CD14-positive monocyte (primary cell): ENCODE data around the gene MRPL36. TPM values are rescaled to one million over a fixed set of nuclear protein-coding genes. Genes with fewer than 3 reads are reported as not detected.

ENCODE experiments used
- DNase-seq, 3 donors: peaks; one replicate each; pipeline ENCODE4 v3.0.0-alpha.2; 2011 to 2022
- H2AFZ ChIP-seq: 2 replicates; pipeline ENCODE4 v1.6.0; 2012; ENCODE audit warnings: mild to moderate bottlenecking, low read depth, low read length, inconsistent platforms; ENCODE audit not compliant: insufficient read depth, poor library complexity, severe bottlenecking
- H3K27ac ChIP-seq, 2 donors: 1 replicate in 1 of 2; 2 replicates in 1 of 2; pipeline ENCODE4 v1.5.1; 2012 to 2013; ENCODE audit warnings: low read length in 2 of 2, control low read depth in 1 of 2, inconsistent platforms in 1 of 2, low read depth in 1 of 2, mild to moderate bottlenecking in 1 of 2
- H3K27me3 ChIP-seq, 2 donors: one replicate each; pipeline versions ENCODE4 v1.6.0 to v1.6.1; 2011 to 2013; ENCODE audit warnings: low read length in 2 of 2; ENCODE audit not compliant: control insufficient read depth in 2 of 2, insufficient read depth in 2 of 2
- H3K36me3 ChIP-seq, 2 donors: replicated peaks in 1 of 2; 1 replicate in 1 of 2; 2 replicates in 1 of 2; pipeline versions ENCODE4 v1.5.1 to v1.6.1; 2012 to 2013; ENCODE audit warnings: low read length in 2 of 2, control low read depth in 1 of 2, inconsistent platforms in 1 of 2, mild to moderate bottlenecking in 1 of 2; ENCODE audit not compliant: insufficient read depth in 2 of 2, control insufficient read depth in 1 of 2
- H3K4me1 ChIP-seq, 2 donors: 1 replicate in 1 of 2; 2 replicates in 1 of 2; pipeline versions ENCODE4 v1.5.1 to v1.6.1; 2012 to 2013; ENCODE audit warnings: low read length in 2 of 2, control low read depth in 1 of 2, inconsistent platforms in 1 of 2, mild to moderate bottlenecking in 1 of 2, moderate library complexity in 1 of 2; ENCODE audit not compliant: insufficient read depth in 2 of 2, control insufficient read depth in 1 of 2
- H3K4me2 ChIP-seq: replicated peaks from 2 replicates; pipeline ENCODE3; 2012; ENCODE audit warnings: low read length, moderate library complexity, mild to moderate bottlenecking; ENCODE audit not compliant: poor library complexity, severe bottlenecking; ENCODE audit errors: extremely low read depth
- H3K4me3 ChIP-seq, 3 experiments: fragments of 200-600 bp in 1 of 3; sonication (generic) in 1 of 3; replicated peaks in 1 of 3; 1 replicate in 2 of 3; 2 replicates in 1 of 3; pipeline ENCODE4 v1.5.1; 2011 to 2013; ENCODE audit warnings: low read length in 3 of 3, mild to moderate bottlenecking in 3 of 3, control low read depth in 2 of 3, low read depth in 2 of 3, inconsistent platforms in 1 of 3, moderate library complexity in 1 of 3
- H3K79me2 ChIP-seq: 2 replicates; pipeline ENCODE4 v1.6.0; 2012; ENCODE audit warnings: mild to moderate bottlenecking, control low read depth, inconsistent platforms, low read length, moderate library complexity; ENCODE audit not compliant: insufficient read depth
- H3K9ac ChIP-seq: 2 replicates; pipeline ENCODE4 v1.6.0; 2017; ENCODE audit warnings: low read length, mild to moderate bottlenecking; ENCODE audit not compliant: insufficient read depth, poor library complexity, severe bottlenecking
- H3K9me3 ChIP-seq, 2 donors: replicated peaks in 1 of 2; 1 replicate in 1 of 2; 2 replicates in 1 of 2; pipeline versions ENCODE4 v1.5.1 to v1.6.1; 2012 to 2013; ENCODE audit warnings: low read length in 2 of 2, control low read depth in 1 of 2; ENCODE audit not compliant: control insufficient read depth in 1 of 2, insufficient read depth in 1 of 2
- H4K20me1 ChIP-seq: 2 replicates; pipeline ENCODE4 v1.6.0; 2012; ENCODE audit warnings: mild to moderate bottlenecking, low read length, control low read depth, moderate library complexity; ENCODE audit not compliant: insufficient read depth
- H3K27ac Mint-ChIP-seq, 7 donors: one replicate each; pipeline ENCODE4 v1.8.0; 2020; ENCODE audit warnings: mild to moderate bottlenecking in 7 of 7, mixed read lengths in 7 of 7, moderate library complexity in 6 of 7, inconsistent platforms in 2 of 7
- H3K27me3 Mint-ChIP-seq, 3 donors: one replicate each; pipeline ENCODE4 v1.8.0; 2021 to 2022; ENCODE audit warnings: low read depth in 3 of 3, mild to moderate bottlenecking in 3 of 3, mixed read lengths in 3 of 3, moderate library complexity in 3 of 3, inconsistent platforms in 1 of 3
- H3K36me3 Mint-ChIP-seq, 2 donors: one replicate each; pipeline ENCODE4 v1.8.0; 2020; ENCODE audit warnings: mixed read lengths in 2 of 2, inconsistent platforms in 1 of 2, mild to moderate bottlenecking in 1 of 2
- H3K4me1 Mint-ChIP-seq: one replicate; pipeline ENCODE4 v1.8.0; 2020; ENCODE audit warnings: mild to moderate bottlenecking, mixed read lengths
- H3K4me3 Mint-ChIP-seq, 2 donors: one replicate each; pipeline ENCODE4 v1.8.0; 2020; ENCODE audit warnings: mild to moderate bottlenecking in 2 of 2, mixed read lengths in 2 of 2, moderate library complexity in 1 of 2
- H3K9me3 Mint-ChIP-seq, 7 donors: one replicate each; pipeline ENCODE4 v1.8.0; 2020 to 2022; ENCODE audit warnings: mixed read lengths in 7 of 7, mild to moderate bottlenecking in 6 of 7, moderate library complexity in 6 of 7, inconsistent platforms in 2 of 7
- WGBS: methylation state at CpG from one replicate; pipeline ENCODE4 v1.1.5; 2013; ENCODE audit warnings: missing lambda C conversion rate; ENCODE audit not compliant: insufficient coverage; 5-methylcytosine and 5-hydroxymethylcytosine counted together
- intact Hi-C, 2 donors: fragments of 100-400 bp; cut with micrococcal nuclease; formaldehyde crosslinking; loops; one replicate each; pipeline versions ENCODE4 v1.15.0 to v1.15.1; 2023
- polyA plus RNA-seq, 3 donors: library from polyadenylated mRNA; depleted of rRNA in 1 of 3; unstranded in 2 of 3; stranded (reverse) in 1 of 3; fragments of 300-500 nt in 2 of 3; fragments of >200 nt in 1 of 3; fragmentation: Illumina TruSeq in 2 of 3; gene quantifications; 1 replicate in 2 of 3; 2 replicates in 1 of 3; pipeline ENCODE4 v1.2.3, GENCODE V29; 2012 to 2021
- TF ChIP-seq, protein P1 (sequence below): fragments of 200-600 bp; IDR thresholded peaks from one replicate; pipeline ENCODE4 v1.8.0; 2022; ENCODE audit warnings: antibody characterized with exemption, mild to moderate bottlenecking

Gene MRPL36
- polyA plus RNA-seq, 3 donors = 17.9 to 81.7 (median 65.9) TPM

DNA sequence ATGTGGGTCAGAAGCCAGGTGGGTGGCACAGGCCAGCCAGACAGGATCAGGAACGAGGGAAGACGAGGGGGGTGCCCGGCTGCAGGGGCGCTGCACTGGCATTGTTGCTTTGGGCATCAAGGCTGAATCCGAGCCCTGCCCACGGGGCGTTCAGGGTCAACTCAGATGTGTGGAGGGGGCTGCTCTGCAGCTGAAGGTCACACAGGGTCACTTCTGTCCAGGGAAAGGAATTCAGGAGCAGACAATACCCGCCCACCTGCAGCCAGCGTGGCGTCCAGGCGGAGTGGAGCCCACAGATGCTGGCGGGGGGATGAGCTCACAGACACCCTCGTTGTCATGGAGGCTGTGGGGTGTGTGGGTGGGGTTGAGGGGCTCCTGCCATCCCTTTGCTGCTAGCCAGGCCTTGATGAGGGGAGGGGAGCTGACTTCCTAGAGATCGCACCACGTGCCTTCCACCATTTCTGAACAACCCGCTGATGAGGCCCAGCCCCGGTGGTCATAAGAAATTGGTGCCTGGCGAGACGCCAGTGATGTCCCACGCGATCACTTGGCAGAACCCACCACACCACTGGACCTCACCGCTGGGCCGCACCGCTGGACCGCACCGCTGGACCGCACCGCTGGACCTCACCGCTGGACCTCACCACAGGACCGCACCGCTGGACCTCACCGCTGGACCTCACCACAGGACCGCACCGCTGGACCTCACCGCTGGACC lies 31.2 kb downstream of the MRPL36 start:
- intact Hi-C loops = loop anchor here in 1 of 2 donors (10.0 kb wide), 1 partner anchor 266 kb away; no protein-coding TSS in a partner anchor
- H3K9me3 Mint-ChIP-seq = peaks cover 0 to 3% (median 0%) of the 10 kb centered on the region in 7 donors
- Histone ChIP-seq H3K27ac (no peak overlapping the region), H3K4me1 (no peaks in the 10 kb centered on the region), H4K20me1 (no peaks in the 10 kb centered on the region), H3K9me3 (no peaks in the 10 kb centered on the region), H3K79me2 (no peaks in the 10 kb centered on the region), H3K27me3 (no peaks in the 10 kb centered on the region), H3K4me3 (no peak overlapping the region), H3K9ac (no peak overlapping the region), H3K4me2 (no peak overlapping the region), H2AFZ (no peak overlapping the region), H3K36me3 (no peaks in the 10 kb centered on the region)
- TF ChIP-seq, protein P1, sequence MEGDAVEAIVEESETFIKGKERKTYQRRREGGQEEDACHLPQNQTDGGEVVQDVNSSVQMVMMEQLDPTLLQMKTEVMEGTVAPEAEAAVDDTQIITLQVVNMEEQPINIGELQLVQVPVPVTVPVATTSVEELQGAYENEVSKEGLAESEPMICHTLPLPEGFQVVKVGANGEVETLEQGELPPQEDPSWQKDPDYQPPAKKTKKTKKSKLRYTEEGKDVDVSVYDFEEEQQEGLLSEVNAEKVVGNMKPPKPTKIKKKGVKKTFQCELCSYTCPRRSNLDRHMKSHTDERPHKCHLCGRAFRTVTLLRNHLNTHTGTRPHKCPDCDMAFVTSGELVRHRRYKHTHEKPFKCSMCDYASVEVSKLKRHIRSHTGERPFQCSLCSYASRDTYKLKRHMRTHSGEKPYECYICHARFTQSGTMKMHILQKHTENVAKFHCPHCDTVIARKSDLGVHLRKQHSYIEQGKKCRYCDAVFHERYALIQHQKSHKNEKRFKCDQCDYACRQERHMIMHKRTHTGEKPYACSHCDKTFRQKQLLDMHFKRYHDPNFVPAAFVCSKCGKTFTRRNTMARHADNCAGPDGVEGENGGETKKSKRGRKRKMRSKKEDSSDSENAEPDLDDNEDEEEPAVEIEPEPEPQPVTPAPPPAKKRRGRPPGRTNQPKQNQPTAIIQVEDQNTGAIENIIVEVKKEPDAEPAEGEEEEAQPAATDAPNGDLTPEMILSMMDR = no peak
- H3K4me3 Mint-ChIP-seq = no peak overlapping the region
- DNase-seq = no peak
- H3K36me3 Mint-ChIP-seq = no peaks in the 10 kb centered on the region
- no peaks in the 10 kb centered on the region for H3K4me1 Mint-ChIP-seq
- 96% methylated on average over 28 of the region's 35 CpGs for WGBS
- peaks cover 6 to 21% (median 16%) of the 10 kb centered on the region in 3 donors for H3K27me3 Mint-ChIP-seq
- H3K27ac Mint-ChIP-seq = no peak overlapping the region

DNA sequence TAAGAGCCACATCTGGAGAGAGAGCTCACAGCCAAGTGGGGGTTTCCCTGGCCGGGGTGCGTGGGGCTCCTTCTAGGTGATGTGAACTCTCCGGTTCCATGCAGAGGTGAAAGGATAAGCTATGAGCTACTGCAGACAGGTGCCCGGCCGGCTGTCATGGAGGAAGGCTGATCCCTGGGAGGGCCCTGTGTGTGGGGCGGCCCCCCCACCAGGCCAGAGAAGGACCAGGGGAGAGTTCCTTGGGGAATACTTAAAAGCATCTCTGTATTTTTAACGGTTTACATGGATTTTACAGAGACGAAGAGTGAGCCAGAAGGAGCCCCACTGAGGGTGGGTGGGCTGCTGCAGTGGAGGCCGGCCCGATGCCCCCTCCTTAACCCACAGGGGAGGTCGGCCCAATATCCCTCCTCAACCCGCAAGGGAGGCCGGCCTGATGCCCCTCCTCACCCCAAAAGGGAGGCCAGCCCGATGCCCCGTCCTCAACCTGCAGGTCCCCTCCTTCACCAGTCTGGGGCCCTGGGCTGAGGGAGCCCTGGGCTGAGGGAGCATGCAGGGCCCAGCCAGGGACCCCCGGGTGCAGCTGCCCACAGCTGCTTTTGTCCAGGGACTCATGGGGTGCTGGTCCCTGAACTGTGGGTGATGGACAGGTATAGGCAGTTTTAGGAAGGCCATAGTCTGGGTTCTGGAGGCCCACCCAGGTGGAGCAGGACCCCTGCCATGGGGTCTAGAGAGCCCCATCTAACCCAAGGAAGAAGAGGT lies 31.9 kb downstream of the MRPL36 start:
- H3K4me1 Mint-ChIP-seq = no peaks in the 10 kb centered on the region
- Histone ChIP-seq H3K36me3 (no peaks in the 10 kb centered on the region), H3K27me3 (no peaks in the 10 kb centered on the region), H3K79me2 (no peaks in the 10 kb centered on the region), H3K27ac (no peak overlapping the region), H3K4me1 (no peaks in the 10 kb centered on the region), H2AFZ (no peak overlapping the region), H3K4me2 (no peak overlapping the region), H3K9ac (no peak overlapping the region), H3K4me3 (no peak overlapping the region), H3K9me3 (no peaks in the 10 kb centered on the region), H4K20me1 (no peaks in the 10 kb centered on the region)
- no peak overlapping the region for H3K4me3 Mint-ChIP-seq
- intact Hi-C loops = loop anchor here in 1 of 2 donors (10.0 kb wide), 1 partner anchor 267 kb away; no protein-coding TSS in a partner anchor
- TF ChIP-seq, protein P1 = no peak
- H3K27me3 Mint-ChIP-seq = peaks cover 4 to 21% (median 19%) of the 10 kb centered on the region in 3 donors
- H3K9me3 Mint-ChIP-seq = peaks cover 0 to 3% (median 0%) of the 10 kb centered on the region in 7 donors
- H3K36me3 Mint-ChIP-seq = no peaks in the 10 kb centered on the region
- no peak for DNase-seq
- H3K27ac Mint-ChIP-seq = no peak overlapping the region
- 94% methylated on average over 11 of the region's 16 CpGs for WGBS
